Ureter (tissue), 1 donor: Measurements from ENCODE around the gene OR5AU1. TPM values are rescaled to one million over a fixed set of nuclear protein-coding genes. Genes with fewer than 3 reads are reported as not detected.
"Not testable (repeated sequence)": the region's sequence is repeated elsewhere in the genome, so short reads cannot be mapped to it uniquely, and the experiment has no call there.

ENCODE experiments used
- DNase-seq: peaks from one replicate; pipeline ENCODE4 v3.0.0-alpha.2; 2020; ENCODE audit warnings: low spot score
- total RNA-seq: library from RNA; stranded (reverse); gene quantifications from one replicate; pipeline ENCODE4 v1.2.4, GENCODE V29; 2023
- donor health status: DM: yes; HTN: yes; CAD: no.

OR5AU1 gene
- total RNA-seq, 1 donor from 2014 or later = not detected

- no peak for DNase-seq
These were observed 15.3 kb upstream of the OR5AU1 start for GRCh38 chr14:21171128-21171527.

GRCh38 chr14:21169573-21169972, 13.7 kb upstream of the OR5AU1 start:
- no peak for DNase-seq

- no peak for DNase-seq
These were observed 12.2 kb upstream of the OR5AU1 start for GRCh38 chr14:21168055-21168454.

GRCh38 chr14:21165670-21166069, 9.8 kb upstream of the OR5AU1 start:
- not testable (repeated sequence) for DNase-seq

GRCh38 chr14:21165002-21165605, 9.2 kb upstream of the OR5AU1 start:
- DNase-seq = not testable (repeated sequence)

- peak; percentile 66 for DNase-seq
These were observed 8.0 kb upstream of the OR5AU1 start for GRCh38 chr14:21163871-21164291.

GRCh38 chr14:21162081-21162480, 6.2 kb upstream of the OR5AU1 start:
- no peak for DNase-seq

DNA sequence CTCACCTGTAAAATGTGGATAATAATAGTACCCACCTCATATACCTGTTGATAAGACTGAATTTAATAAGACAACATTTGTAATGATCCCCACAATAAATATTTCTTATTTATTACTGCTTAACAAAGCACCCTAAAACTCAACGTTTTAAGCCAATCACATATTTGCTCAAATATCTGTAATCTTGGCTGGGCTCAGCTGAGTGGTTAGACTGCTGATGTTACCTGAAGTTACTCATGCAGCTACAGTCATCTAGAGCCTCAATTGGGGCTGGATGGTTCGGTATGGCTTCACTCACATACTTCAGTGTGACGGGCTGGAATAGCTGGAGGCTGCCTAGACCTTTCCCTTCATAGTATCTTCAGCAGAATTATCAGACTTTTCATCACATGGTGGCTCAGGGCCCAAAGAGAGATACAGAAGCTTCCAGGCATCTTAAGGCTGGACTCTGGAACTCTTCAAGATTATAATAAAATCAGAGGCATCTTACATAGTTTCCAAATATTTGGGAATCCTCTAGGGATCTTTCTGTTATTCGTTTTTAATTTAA, 4.3 kb upstream of the OR5AU1 start:
- no peak for DNase-seq

DNA sequence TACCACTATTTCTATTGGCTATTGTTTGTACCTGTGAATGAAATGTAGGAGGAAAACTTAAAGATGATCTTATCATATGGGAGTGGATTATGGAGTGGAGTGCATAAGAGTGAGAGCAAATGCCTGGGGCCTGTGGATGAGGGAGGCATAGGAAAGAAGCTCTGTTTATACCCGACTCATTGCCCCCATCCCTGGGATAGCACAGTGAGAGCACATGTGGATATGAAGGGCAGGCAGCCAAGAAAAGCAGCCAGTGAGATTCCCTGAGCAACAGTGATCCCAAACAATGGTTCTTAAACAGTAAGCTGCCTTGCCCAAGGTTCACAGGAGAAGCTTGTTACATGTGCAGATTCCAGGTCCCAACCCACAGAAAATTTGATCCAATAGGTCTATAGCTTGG, 2.3 kb upstream of the OR5AU1 start:
- DNase-seq = not testable (repeated sequence)

- no peak for DNase-seq
These were observed 6.1 kb downstream of the OR5AU1 start for GRCh38 chr14:21149641-21150367.

DNA sequence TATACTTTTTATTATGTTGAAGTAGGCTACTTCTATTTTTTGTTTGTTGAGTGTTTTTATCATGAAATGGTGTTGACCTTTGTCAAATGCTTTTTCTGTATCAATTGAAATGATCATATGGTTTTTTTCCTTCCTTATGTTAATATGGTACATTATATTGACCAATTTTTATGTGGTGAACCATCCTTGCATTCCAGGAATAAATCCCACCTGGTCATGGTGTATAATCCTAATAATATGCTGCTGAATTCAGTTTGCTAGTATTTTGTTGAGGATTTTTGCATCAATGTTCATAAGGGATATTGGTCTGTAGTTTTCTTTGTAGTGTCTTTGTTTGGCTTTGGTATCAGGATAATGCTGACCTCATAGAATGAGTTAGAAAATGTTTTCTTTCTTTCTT, 10.4 kb downstream of the OR5AU1 start:
- DNase-seq = no peak

DNA sequence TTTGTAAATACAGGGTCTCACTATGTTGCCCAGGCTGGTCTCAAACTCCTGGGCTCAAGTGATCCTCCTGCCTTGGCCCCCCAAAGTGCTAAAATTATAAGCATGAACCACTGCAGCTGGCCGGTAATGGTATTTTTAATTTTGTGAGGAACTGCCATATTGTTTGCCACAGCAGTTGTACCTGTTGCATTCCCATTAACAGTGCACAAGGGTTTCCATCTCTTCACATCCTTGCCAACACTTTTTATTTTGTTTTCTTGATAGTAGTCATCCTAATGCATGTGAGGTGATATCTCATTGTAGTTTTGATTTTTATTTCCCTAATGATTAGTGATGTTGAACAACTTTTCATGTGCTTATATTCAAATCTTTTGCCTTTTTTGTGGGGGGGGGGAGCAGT, 13.5 kb downstream of the OR5AU1 start:
- DNase-seq = no peak

GRCh38 chr14:21136024-21136423, 19.8 kb downstream of the OR5AU1 start:
- DNase-seq = no peak

DNA sequence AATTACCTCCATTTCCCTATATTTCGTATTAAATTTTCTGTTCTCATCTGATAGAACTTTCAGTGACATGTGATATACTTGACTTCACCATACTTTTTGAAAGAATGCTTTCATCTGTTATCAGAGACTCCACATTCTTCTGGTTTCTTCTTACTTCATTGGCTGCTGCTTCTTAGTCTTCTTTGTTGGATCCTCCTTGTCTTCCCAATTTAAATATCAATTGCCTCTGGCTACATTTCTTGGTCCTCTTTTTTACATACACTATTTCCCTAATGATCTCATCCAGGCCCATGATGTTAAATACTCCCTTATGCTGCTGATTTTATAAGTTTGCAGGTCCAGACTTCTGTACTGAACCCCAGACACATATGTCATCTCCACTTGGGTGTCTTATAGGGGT, 22.0 kb downstream of the OR5AU1 start:
- no peak for DNase-seq

DNA sequence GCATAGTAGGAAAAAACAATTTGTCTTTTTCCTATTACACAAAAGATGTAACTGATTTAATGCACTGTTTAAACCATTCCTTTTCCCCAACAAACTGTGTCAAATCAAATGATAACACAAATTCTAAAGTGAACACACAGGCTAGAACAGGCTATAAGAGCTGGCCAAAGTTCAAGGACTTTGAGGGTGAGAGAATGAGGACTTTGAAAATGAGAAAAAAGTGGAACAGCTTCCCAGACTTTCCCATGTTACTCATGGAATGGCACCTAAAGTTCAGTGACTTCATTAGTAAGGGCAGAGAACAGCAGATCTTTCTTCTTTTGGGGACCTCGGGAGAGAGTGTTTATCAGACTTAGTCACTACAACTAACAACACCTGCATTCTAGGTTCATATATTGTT, 32.4 kb downstream of the OR5AU1 start:
- no peak for DNase-seq

DNA sequence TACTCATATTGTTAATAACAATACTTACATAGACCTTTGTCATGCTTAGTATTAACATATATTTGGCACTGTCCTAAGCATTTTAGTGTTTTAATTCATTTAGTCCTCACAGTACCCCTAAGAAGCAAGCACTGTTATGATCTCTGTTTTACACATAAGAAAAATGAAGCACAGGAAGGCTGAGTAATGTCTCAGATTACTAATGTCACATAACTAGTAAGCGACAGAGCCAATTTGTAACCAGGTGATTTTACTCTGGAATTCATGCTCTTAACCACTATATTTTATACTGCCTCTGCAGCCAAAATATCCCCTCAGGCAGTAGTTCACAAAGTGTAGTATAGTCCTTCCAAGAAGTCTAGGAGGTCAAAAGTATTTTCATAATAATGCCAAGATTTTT, 34.7 kb downstream of the OR5AU1 start:
- no peak for DNase-seq

- DNase-seq = no peak
These were observed 35.2 kb downstream of the OR5AU1 start for GRCh38 chr14:21120686-21121085.

DNA sequence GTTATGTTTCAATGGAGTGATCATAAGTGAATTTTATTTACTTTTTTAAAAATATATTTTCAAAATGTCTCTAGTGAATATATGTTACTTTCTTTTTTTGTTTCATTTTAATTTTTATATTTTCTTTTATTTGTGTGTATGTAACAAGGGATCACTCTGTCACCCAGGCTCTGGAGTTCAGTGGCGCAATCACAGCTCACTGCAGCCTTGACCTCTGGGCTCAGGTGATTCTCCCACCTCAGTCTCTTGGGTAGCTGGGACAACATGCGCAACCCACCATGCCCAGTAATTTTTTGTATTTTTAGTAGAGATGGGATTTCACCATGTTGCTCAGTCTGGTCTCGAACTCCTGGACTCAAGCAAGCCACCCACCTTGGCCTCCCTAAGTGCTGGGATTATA, 36.9 kb downstream of the OR5AU1 start:
- DNase-seq = no peak

GRCh38 chr14:21113369-21113768, 42.5 kb downstream of the OR5AU1 start:
- DNase-seq = no peak

DNA sequence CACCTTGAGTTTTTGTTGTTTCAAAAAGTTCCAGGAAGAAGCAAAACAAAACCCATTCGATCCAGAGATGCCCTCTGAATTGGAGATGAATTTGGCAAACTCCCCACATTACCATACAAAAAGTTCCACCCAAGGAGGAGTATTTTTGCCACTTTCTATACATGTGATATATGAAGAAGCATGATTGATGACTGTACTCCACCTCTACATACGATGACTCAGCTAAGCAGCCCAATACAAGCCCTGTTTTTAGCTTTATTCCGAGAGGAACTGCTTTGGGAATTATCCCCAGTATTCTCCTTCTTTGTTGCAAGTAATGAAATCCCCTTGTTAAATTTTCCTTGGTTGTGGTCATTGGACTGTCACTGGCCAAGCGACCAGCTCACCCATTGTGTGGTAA, 43.6 kb downstream of the OR5AU1 start:
- DNase-seq = no peak

DNA sequence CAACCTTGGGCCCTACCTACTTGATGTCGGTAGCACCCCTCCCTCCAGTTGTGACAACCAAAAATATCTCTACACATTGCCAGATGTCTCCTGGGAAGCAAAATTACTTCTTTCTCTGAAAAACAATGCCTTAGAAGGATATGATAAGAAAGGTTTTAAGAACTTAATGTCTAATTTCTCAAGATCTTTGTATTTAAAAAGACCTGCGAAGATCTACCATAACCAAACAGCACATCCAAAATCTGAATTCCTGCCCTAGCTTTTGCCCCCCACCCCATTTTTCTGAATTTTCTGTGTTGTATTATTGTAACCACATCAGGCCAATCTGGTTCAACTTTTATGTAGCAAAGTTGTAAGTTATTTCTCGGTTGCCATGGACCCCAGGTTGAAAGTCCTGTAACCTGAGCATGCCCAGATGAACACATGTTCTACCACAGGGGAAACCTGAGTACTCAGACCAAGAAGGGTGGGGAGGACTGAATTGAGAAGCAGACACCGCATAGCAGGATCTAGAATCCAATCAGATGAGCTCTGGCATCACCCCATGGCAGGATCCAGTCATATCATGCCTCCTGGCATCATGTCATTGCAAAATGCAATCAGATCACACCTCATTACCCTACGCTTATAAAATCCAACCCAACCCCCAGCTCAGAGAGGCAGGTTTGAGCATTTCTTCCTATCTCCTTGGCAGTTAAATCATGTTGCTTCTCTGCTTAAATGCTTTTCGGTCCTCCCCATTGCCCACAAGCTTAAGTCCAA, 46.3 kb downstream of the OR5AU1 start:
- DNase-seq = no peak

- no peak for DNase-seq
These were observed 47.1 kb downstream of the OR5AU1 start for GRCh38 chr14:21108791-21109190.
